Panc1 (cell line): ENCODE results near the gene ZC3H7B. TPM values are rescaled to one million over a fixed set of nuclear protein-coding genes. Genes with fewer than 3 reads are reported as not detected.

Source experiments
- ATAC-seq: fragments of 200-7000 bp; cut with Tn5 transposase; 2 replicates; pipeline ENCODE4 v1.9.1; 2020; ENCODE audit warnings: mild to moderate bottlenecking, moderate library complexity
- BruUV-seq: library from RNA; stranded (reverse); fragments of 400-500 nt; replicated peaks from 2 replicates; lab custom pipeline; 2021; lab: Mats Ljungman, UMichigan
- CTCF ChIA-PET: fragments of 300-600 bp; sonication (Branson Sonifier 250); formaldehyde crosslinking; loops from one replicate; lab custom pipeline; 2022; ENCODE audit warnings: antibody characterized with exemption; lab: Charles Lee
- POLR2A ChIA-PET: fragments of 300-600 bp; sonication (Branson Sonifier 250); formaldehyde crosslinking; loops from one replicate; lab custom pipeline; 2022; ENCODE audit warnings: antibody characterized with exemption; lab: Charles Lee
- DNase-seq: peaks from one replicate; pipeline ENCODE4 v3.0.0-alpha.2; 2010; ENCODE audit warnings: low read depth, low spot score
- H3K27ac ChIP-seq: 2 replicates; pipeline ENCODE4 v1.5.1; 2011; ENCODE audit warnings: mild to moderate bottlenecking, low read length, inconsistent platforms
- H3K27me3 ChIP-seq: fragments of 200-500 bp; sonication (Bioruptor generic); 2 replicates; pipeline ENCODE4 v1.6.0; 2014; ENCODE audit warnings: low read length, inconsistent platforms; ENCODE audit not compliant: control insufficient read depth, insufficient read depth
- H3K36me3 ChIP-seq: fragments of 200-500 bp; sonication (Bioruptor generic); 2 replicates; pipeline ENCODE4 v1.5.1; 2014; ENCODE audit warnings: inconsistent platforms, mild to moderate bottlenecking, low read length, moderate library complexity; ENCODE audit not compliant: control insufficient read depth, insufficient read depth
- H3K4me1 ChIP-seq: 2 replicates; pipeline ENCODE4 v1.5.1; 2011; ENCODE audit warnings: inconsistent platforms, mild to moderate bottlenecking, low read length, moderate library complexity; ENCODE audit not compliant: control insufficient read depth, insufficient read depth
- H3K4me3 ChIP-seq, 2 experiments: 2 replicates each; pipeline ENCODE4 v1.5.1; 2011 to 2012; ENCODE audit warnings: low read depth in 2 of 2, low read length in 2 of 2, mild to moderate bottlenecking in 2 of 2, inconsistent platforms in 1 of 2, moderate library complexity in 1 of 2
- H3K9me3 ChIP-seq: fragments of 200-500 bp; sonication (Bioruptor generic); 2 replicates; pipeline ENCODE4 v1.5.1; 2014; ENCODE audit warnings: low read depth, mild to moderate bottlenecking, inconsistent platforms, low read length, moderate library complexity; ENCODE audit not compliant: control insufficient read depth, insufficient read depth
- CTCF ChIP-seq: fragments of 450-650 bp; IDR thresholded peaks from 2 replicates; pipeline ENCODE4 v1.5.1; 2017; ENCODE audit warnings: mild to moderate bottlenecking
- POLR2AphosphoS5 ChIP-seq: IDR thresholded peaks from 2 replicates; pipeline ENCODE4 v1.6.1; 2012; ENCODE audit warnings: mild to moderate bottlenecking, low read depth, low read length, moderate library complexity
- REST ChIP-seq, 2 experiments: IDR thresholded peaks; 2 replicates each; pipeline ENCODE4 v1.6.1; 2011 to 2012; ENCODE audit warnings: low read depth in 2 of 2, control low read depth in 1 of 2, low read length in 1 of 2, mild to moderate bottlenecking in 1 of 2, moderate library complexity in 1 of 2; ENCODE audit not compliant: insufficient read depth in 1 of 2
- SIN3A ChIP-seq: IDR thresholded peaks from 2 replicates; pipeline ENCODE4 v1.6.1; 2012; ENCODE audit warnings: low read depth, mild to moderate bottlenecking, low read length, moderate library complexity, borderline replicate concordance; ENCODE audit not compliant: insufficient read depth
- TCF7L2 ChIP-seq: IDR thresholded peaks from 2 replicates; pipeline ENCODE4 v1.6.1; 2011; ENCODE audit warnings: mild to moderate bottlenecking, low read depth, low read length, inconsistent platforms
- in situ Hi-C: cut with HindIII; loops from 2 replicates; pipeline ENCODE4 v1.10.0; 2016; ENCODE audit warnings: low sequenced_read_pairs, low pct_unique_long_range_greater_than_20kb
- intact Hi-C: fragments of 100-400 bp; cut with micrococcal nuclease; formaldehyde crosslinking; loops from one replicate; pipeline ENCODE4 v1.10.0; 2022; ENCODE audit not compliant: unreplicated experiment
- total RNA-seq: library from RNA; stranded (reverse); gene quantifications from one replicate; pipeline ENCODE4 v1.2.1, GENCODE V29; 2021; ENCODE audit not compliant: unreplicated experiment

The ZC3H7B gene
- total RNA-seq, 1 experiment from 2014 or later: 62.0 TPM

GRCh38 chr22:41398921-41399320 lies 97.6 kb downstream of the ZC3H7B start:
- no peak for ATAC-seq

More at GRCh38 chr22:41398921-41399320, 97.6 kb downstream of the ZC3H7B start:
- no TSS peak for BruUV-seq
- H3K4me3 ChIP-seq: no peak overlapping the region
- no peaks in the 10 kb centered on the region for H3K4me1 ChIP-seq
- intact Hi-C loops: no loop called here
- H3K27me3 ChIP-seq: no peaks in the 10 kb centered on the region
- in situ Hi-C loops: no loop called here
- ChIA-PET POLR2A (no interaction called here), CTCF (no interaction called here)
- H3K36me3 ChIP-seq: no peaks in the 10 kb centered on the region
- no peak for TF ChIP-seq SIN3A
- TF ChIP-seq POLR2AphosphoS5: no peak
- TF ChIP-seq TCF7L2: no peak
- TF ChIP-seq REST (IDR thresholded peaks at IDR 0.05; ENCODE audit: insufficient read depth in 1 of 2, low read depth in 2 of 2, low read length in 1 of 2): no peak
- TF ChIP-seq CTCF: no peak
- DNase-seq: no peak
- no peaks in the 10 kb centered on the region for H3K9me3 ChIP-seq
- no peak overlapping the region for H3K27ac ChIP-seq
